Measurements from ENCODE around the gene POFUT2.

Gene POFUT2

GRCh38 chr21:45223236-45224185, 64.2 kb downstream of the POFUT2 start:
- Histone ChIP-seq H3K27ac (ENCODE audit: insufficient read depth, low read length, poor library complexity, severe bottlenecking) (peak overlapping the region; percentile 63), H3K4me3 (ENCODE audit: insufficient read depth, low read depth, low read length, poor library complexity, severe bottlenecking) (no peak overlapping the region), H3K9me3 (ENCODE audit: control insufficient read depth, low read length) (no peaks in the 10 kb centered on the region), H3K27me3 (replicated peaks; ENCODE audit: control insufficient read depth, insufficient read depth, low read length, poor library complexity, severe bottlenecking) (no peaks in the 10 kb centered on the region), H3K4me1 (ENCODE audit: control insufficient read depth, insufficient read depth, low read length, poor library complexity, severe bottlenecking) (peaks cover 40% of the 10 kb centered on the region), H3K36me3 (ENCODE audit: control insufficient read depth, insufficient read depth, low read length) (peaks cover 9% of the 10 kb centered on the region)
- no peak for DNase-seq

- H3K4me3 ChIP-seq (ENCODE audit: insufficient read depth, low read depth, low read length, poor library complexity, severe bottlenecking) = no peak overlapping the region
Observed at GRCh38 chr21:45222001-45222400, 65.7 kb downstream of the POFUT2 start.

GRCh38 chr21:45220714-45221490, 66.8 kb downstream of the POFUT2 start:
- Histone ChIP-seq H3K4me1 (ENCODE audit: control insufficient read depth, insufficient read depth, low read length, poor library complexity, severe bottlenecking) (peaks cover 14% of the 10 kb centered on the region), H3K36me3 (ENCODE audit: control insufficient read depth, insufficient read depth, low read length) (peaks cover 9% of the 10 kb centered on the region), H3K27ac (ENCODE audit: insufficient read depth, low read length, poor library complexity, severe bottlenecking) (no peak overlapping the region)

More at GRCh38 chr21:45222001-45222400, 65.7 kb downstream of the POFUT2 start:
- peaks cover 25% of the 10 kb centered on the region for H3K4me1 ChIP-seq (ENCODE audit: control insufficient read depth, insufficient read depth, low read length, poor library complexity, severe bottlenecking)
- no peak for DNase-seq
- no peaks in the 10 kb centered on the region for H3K27me3 ChIP-seq (replicated peaks; ENCODE audit: control insufficient read depth, insufficient read depth, low read length, poor library complexity, severe bottlenecking)
- no peak overlapping the region for H3K27ac ChIP-seq (ENCODE audit: insufficient read depth, low read length, poor library complexity, severe bottlenecking)
- H3K9me3 ChIP-seq (ENCODE audit: control insufficient read depth, low read length) = no peaks in the 10 kb centered on the region
- H3K36me3 ChIP-seq (ENCODE audit: control insufficient read depth, insufficient read depth, low read length) = peaks cover 9% of the 10 kb centered on the region

GRCh38 chr21:45220071-45220481, 67.6 kb downstream of the POFUT2 start:
- H3K4me1 ChIP-seq (ENCODE audit: control insufficient read depth, insufficient read depth, low read length, poor library complexity, severe bottlenecking) = peaks cover 8% of the 10 kb centered on the region
- no peak for DNase-seq
- no peak overlapping the region for H3K27ac ChIP-seq (ENCODE audit: insufficient read depth, low read length, poor library complexity, severe bottlenecking)
- H3K9me3 ChIP-seq (ENCODE audit: control insufficient read depth, low read length) = no peaks in the 10 kb centered on the region
- no peaks in the 10 kb centered on the region for H3K27me3 ChIP-seq (replicated peaks; ENCODE audit: control insufficient read depth, insufficient read depth, low read length, poor library complexity, severe bottlenecking)
- H3K36me3 ChIP-seq (ENCODE audit: control insufficient read depth, insufficient read depth, low read length) = peaks cover 9% of the 10 kb centered on the region
- H3K4me3 ChIP-seq (ENCODE audit: insufficient read depth, low read depth, low read length, poor library complexity, severe bottlenecking) = no peak overlapping the region

More at GRCh38 chr21:45220714-45221490, 66.8 kb downstream of the POFUT2 start:
- Histone ChIP-seq H3K4me3 (ENCODE audit: insufficient read depth, low read depth, low read length, poor library complexity, severe bottlenecking) (no peak overlapping the region), H3K27me3 (replicated peaks; ENCODE audit: control insufficient read depth, insufficient read depth, low read length, poor library complexity, severe bottlenecking) (no peaks in the 10 kb centered on the region), H3K9me3 (ENCODE audit: control insufficient read depth, low read length) (no peaks in the 10 kb centered on the region)
- no peak for DNase-seq

- H3K9me3 ChIP-seq (ENCODE audit: control insufficient read depth, low read length) = no peaks in the 10 kb centered on the region
- no peaks in the 10 kb centered on the region for H3K27me3 ChIP-seq (replicated peaks; ENCODE audit: control insufficient read depth, insufficient read depth, low read length, poor library complexity, severe bottlenecking)
- peaks cover 3% of the 10 kb centered on the region for H3K4me1 ChIP-seq (ENCODE audit: control insufficient read depth, insufficient read depth, low read length, poor library complexity, severe bottlenecking)
- H3K36me3 ChIP-seq (ENCODE audit: control insufficient read depth, insufficient read depth, low read length) = peaks cover 9% of the 10 kb centered on the region
- DNase-seq = no peak
- no peak overlapping the region for H3K27ac ChIP-seq (ENCODE audit: insufficient read depth, low read length, poor library complexity, severe bottlenecking)
- H3K4me3 ChIP-seq (ENCODE audit: insufficient read depth, low read depth, low read length, poor library complexity, severe bottlenecking) = no peak overlapping the region
Observed at GRCh38 chr21:45219517-45219916, 68.2 kb downstream of the POFUT2 start.

- Histone ChIP-seq H3K27me3 (replicated peaks; ENCODE audit: control insufficient read depth, insufficient read depth, low read length, poor library complexity, severe bottlenecking) (no peaks in the 10 kb centered on the region), H3K36me3 (ENCODE audit: control insufficient read depth, insufficient read depth, low read length) (peaks cover 13% of the 10 kb centered on the region), H3K27ac (ENCODE audit: insufficient read depth, low read length, poor library complexity, severe bottlenecking) (no peak overlapping the region), H3K4me1 (ENCODE audit: control insufficient read depth, insufficient read depth, low read length, poor library complexity, severe bottlenecking) (no peaks in the 10 kb centered on the region), H3K4me3 (ENCODE audit: insufficient read depth, low read depth, low read length, poor library complexity, severe bottlenecking) (no peak overlapping the region), H3K9me3 (ENCODE audit: control insufficient read depth, low read length) (no peaks in the 10 kb centered on the region)
- DNase-seq = no peak
Observed at GRCh38 chr21:45217010-45217409, 70.7 kb downstream of the POFUT2 start.

- Histone ChIP-seq H3K4me1 (ENCODE audit: control insufficient read depth, insufficient read depth, low read length, poor library complexity, severe bottlenecking) (no peaks in the 10 kb centered on the region), H3K9me3 (ENCODE audit: control insufficient read depth, low read length) (no peaks in the 10 kb centered on the region), H3K4me3 (ENCODE audit: insufficient read depth, low read depth, low read length, poor library complexity, severe bottlenecking) (no peak overlapping the region), H3K36me3 (ENCODE audit: control insufficient read depth, insufficient read depth, low read length) (peaks cover 14% of the 10 kb centered on the region), H3K27ac (ENCODE audit: insufficient read depth, low read length, poor library complexity, severe bottlenecking) (no peak overlapping the region), H3K27me3 (replicated peaks; ENCODE audit: control insufficient read depth, insufficient read depth, low read length, poor library complexity, severe bottlenecking) (no peaks in the 10 kb centered on the region)
- no peak for DNase-seq
Observed at GRCh38 chr21:45215213-45215612, 72.5 kb downstream of the POFUT2 start.
